Neuronal stem cell (in vitro differentiated cells): ENCODE results near the gene NOP16.

ENCODE experiments used
- DNase-seq: peaks from one replicate; pipeline ENCODE4 v3.0.0-alpha.2; 2013; ENCODE audit warnings: low spot score
- H2AFZ ChIP-seq: one replicate; pipeline ENCODE4 v1.6.1; 2013; ENCODE audit warnings: mild to moderate bottlenecking, low read length, inconsistent platforms
- H2AK5ac ChIP-seq: 2 replicates; pipeline ENCODE4 v1.6.1; 2013; ENCODE audit warnings: low read depth, mild to moderate bottlenecking, inconsistent platforms, low read length, moderate library complexity, mixed read lengths
- H2BK120ac ChIP-seq: 2 replicates; pipeline ENCODE4 v1.6.1; 2013; ENCODE audit warnings: low read depth, mild to moderate bottlenecking, inconsistent platforms, low read length, moderate library complexity, mixed read lengths
- H2BK12ac ChIP-seq: one replicate; pipeline ENCODE4 v1.6.1; 2013; ENCODE audit warnings: low read length, inconsistent platforms
- H2BK15ac ChIP-seq: 2 replicates; pipeline ENCODE4 v1.6.1; 2013; ENCODE audit warnings: mild to moderate bottlenecking, low read length, inconsistent platforms, mixed read lengths
- H2BK5ac ChIP-seq: one replicate; pipeline ENCODE4 v1.6.1; 2013; ENCODE audit warnings: inconsistent platforms, mild to moderate bottlenecking, low read length, moderate library complexity
- H3K14ac ChIP-seq: one replicate; pipeline ENCODE4 v1.6.1; 2013; ENCODE audit warnings: low read length, inconsistent platforms
- H3K18ac ChIP-seq: 2 replicates; pipeline ENCODE4 v1.6.1; 2013; ENCODE audit warnings: low read length, inconsistent platforms
- H3K23ac ChIP-seq: 2 replicates; pipeline ENCODE4 v1.6.1; 2013; ENCODE audit warnings: low read depth, mild to moderate bottlenecking, mixed read lengths, low read length, inconsistent platforms; ENCODE audit not compliant: poor library complexity
- H3K27ac ChIP-seq: replicated peaks from 3 replicates; pipeline ENCODE4 v1.5.1; 2013; ENCODE audit warnings: low read length, inconsistent platforms
- H3K27me3 ChIP-seq, 3 experiments: 2 replicates each; pipeline ENCODE4 v1.6.1; 2013; ENCODE audit warnings: low read length in 3 of 3, mild to moderate bottlenecking in 2 of 3, inconsistent platforms in 1 of 3, low read depth in 1 of 3, mixed read lengths in 1 of 3, moderate library complexity in 1 of 3; ENCODE audit not compliant: control insufficient read depth in 3 of 3, insufficient read depth in 3 of 3
- H3K36me3 ChIP-seq, 2 donors: replicated peaks in 1 of 2; 2 replicates each; pipeline ENCODE4 v1.6.1; 2013; ENCODE audit warnings: low read length in 2 of 2; ENCODE audit not compliant: control insufficient read depth in 2 of 2, insufficient read depth in 2 of 2
- H3K4ac ChIP-seq: 2 replicates; pipeline ENCODE4 v1.6.1; 2013; ENCODE audit warnings: inconsistent platforms, mild to moderate bottlenecking, low read length, moderate library complexity
- H3K4me1 ChIP-seq, 2 donors: 1 replicate in 1 of 2; 2 replicates in 1 of 2; pipeline ENCODE4 v1.6.1; 2013; ENCODE audit warnings: low read length in 2 of 2, low read depth in 1 of 2; ENCODE audit not compliant: control insufficient read depth in 2 of 2, insufficient read depth in 1 of 2
- H3K4me2 ChIP-seq: one replicate; pipeline ENCODE4 v1.6.1; 2013; ENCODE audit warnings: mild to moderate bottlenecking, low read length, inconsistent platforms; ENCODE audit not compliant: insufficient read depth, poor library complexity, severe bottlenecking
- H3K4me3 ChIP-seq, 2 donors: 2 replicates each; pipeline ENCODE4 v1.5.1; 2013; ENCODE audit warnings: low read length in 2 of 2, mild to moderate bottlenecking in 2 of 2, inconsistent platforms in 1 of 2, moderate library complexity in 1 of 2
- H3K79me1 ChIP-seq: one replicate; pipeline ENCODE4 v1.6.1; 2013; ENCODE audit warnings: low read depth, mild to moderate bottlenecking, inconsistent platforms, low read length, moderate library complexity
- H3K9ac ChIP-seq: one replicate; pipeline ENCODE4 v1.6.1; 2013; ENCODE audit warnings: mild to moderate bottlenecking, low read depth, low read length, inconsistent platforms; ENCODE audit not compliant: poor library complexity
- H3K9me3 ChIP-seq, 2 donors: replicated peaks in 1 of 2; 2 replicates each; pipeline versions ENCODE3 to v1.6.1; 2013; ENCODE audit warnings: low read length in 2 of 2, mild to moderate bottlenecking in 2 of 2, inconsistent platforms in 1 of 2, low read depth in 1 of 2, mixed read lengths in 1 of 2, moderate library complexity in 1 of 2; ENCODE audit not compliant: control insufficient read depth in 2 of 2, insufficient read depth in 1 of 2
- H4K8ac ChIP-seq: one replicate; pipeline ENCODE4 v1.6.1; 2013; ENCODE audit warnings: low read depth, mild to moderate bottlenecking, inconsistent platforms, low read length, moderate library complexity
- H4K91ac ChIP-seq: one replicate; pipeline ENCODE4 v1.6.1; 2013; ENCODE audit warnings: low read length, low read depth, mild to moderate bottlenecking, inconsistent platforms; ENCODE audit not compliant: poor library complexity
- WGBS, 2 donors: extraction: QIAGEN DNeasy Blood & Tissue Kit; methylation state at CpG; one replicate each; pipeline ENCODE4 v1.1.7; 2013; ENCODE audit warnings: missing lambda C conversion rate in 2 of 2, mixed read lengths in 1 of 2; ENCODE audit not compliant: insufficient read length in 2 of 2, insufficient replicate concordance in 1 of 2; ENCODE audit errors: extremely low coverage in 2 of 2; 5-methylcytosine and 5-hydroxymethylcytosine counted together

Gene NOP16

DNA sequence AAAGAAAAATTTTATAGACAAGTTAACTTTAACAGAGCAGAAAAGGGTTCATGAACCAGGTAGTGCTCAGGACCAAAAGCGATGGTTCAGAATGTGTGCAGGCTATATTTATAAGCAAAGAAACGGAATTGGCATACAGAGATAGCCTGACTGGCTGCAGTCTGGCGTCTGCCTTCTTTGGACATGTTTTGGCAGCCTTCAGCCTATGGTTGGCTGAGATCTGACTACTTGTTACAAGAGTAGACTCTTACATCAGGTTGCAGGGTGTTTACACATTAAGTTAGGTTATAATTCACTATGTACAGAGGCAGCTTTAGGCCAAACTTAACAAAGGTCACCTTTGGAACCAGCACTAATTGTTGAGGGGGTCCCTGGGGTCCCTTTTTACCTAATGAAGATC, 7.0 kb downstream of the NOP16 start:
- no peak overlapping the region for H2AFZ ChIP-seq
- H3K4me2 ChIP-seq = no peak overlapping the region
- H2BK5ac ChIP-seq = no peak overlapping the region
- no peak overlapping the region for H4K91ac ChIP-seq
- no peak overlapping the region for H3K27ac ChIP-seq
- H2BK15ac ChIP-seq = no peak overlapping the region
- H3K9ac ChIP-seq = no peak overlapping the region
- H3K9me3 ChIP-seq = no peaks in the 10 kb centered on the region
- H2BK12ac ChIP-seq = no peak overlapping the region
- no peak overlapping the region for H2AK5ac ChIP-seq
- no peak overlapping the region for H3K14ac ChIP-seq
- no peak overlapping the region for H4K8ac ChIP-seq
- H2BK120ac ChIP-seq = no peak overlapping the region
- no peak overlapping the region for H3K4me3 ChIP-seq
- no peaks in the 10 kb centered on the region for H3K27me3 ChIP-seq
- no peaks in the 10 kb centered on the region for H3K4me1 ChIP-seq
- H3K23ac ChIP-seq = no peak overlapping the region
- no CpG with 5 or more reads among the region's 3 CpGs for WGBS, 2 donors
- no peak overlapping the region for H3K4ac ChIP-seq
- H3K79me1 ChIP-seq = no peaks in the 10 kb centered on the region
- no peak for DNase-seq
- peaks cover 17 to 67% of the 10 kb centered on the region in 2 donors for H3K36me3 ChIP-seq
- H3K18ac ChIP-seq = no peak overlapping the region

DNA sequence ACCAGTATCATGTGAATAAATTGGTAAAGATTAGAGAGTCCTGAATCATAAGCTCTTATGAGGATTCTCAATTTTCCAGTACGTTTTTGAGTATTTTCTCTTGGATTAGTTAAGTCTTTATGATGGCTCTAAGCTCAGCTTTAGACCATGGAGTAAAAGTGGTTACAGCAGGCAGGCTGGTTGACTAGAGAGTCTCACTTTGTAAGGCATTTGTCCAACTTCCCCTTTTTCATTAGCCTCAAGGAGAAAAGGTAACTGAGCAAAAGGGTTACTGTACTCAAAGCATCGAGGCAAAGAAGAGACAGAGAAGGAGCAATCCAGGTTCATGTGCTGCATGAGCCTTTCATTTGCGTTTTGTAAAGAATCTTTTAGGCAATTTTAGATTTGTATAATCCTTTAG, 8.5 kb downstream of the NOP16 start:
- H3K36me3 ChIP-seq = peaks cover 15 to 60% of the 10 kb centered on the region in 2 donors
- no peak overlapping the region for H3K4me2 ChIP-seq
- H2BK5ac ChIP-seq = no peak overlapping the region
- no peak overlapping the region for H4K91ac ChIP-seq
- WGBS, 2 donors = no CpG with 5 or more reads among the region's 3 CpGs
- H3K14ac ChIP-seq = no peak overlapping the region
- H3K27me3 ChIP-seq = no peaks in the 10 kb centered on the region
- no peaks in the 10 kb centered on the region for H3K79me1 ChIP-seq
- H2BK120ac ChIP-seq = no peak overlapping the region
- no peak overlapping the region for H3K4me3 ChIP-seq
- no peak overlapping the region for H2BK15ac ChIP-seq
- no peak overlapping the region for H3K23ac ChIP-seq
- H3K9me3 ChIP-seq = no peaks in the 10 kb centered on the region
- H2AFZ ChIP-seq = no peak overlapping the region
- no peak overlapping the region for H3K9ac ChIP-seq
- no peaks in the 10 kb centered on the region for H3K4me1 ChIP-seq
- H4K8ac ChIP-seq = no peak overlapping the region
- H3K4ac ChIP-seq = no peak overlapping the region
- no peak overlapping the region for H2AK5ac ChIP-seq
- DNase-seq = no peak
- no peak overlapping the region for H2BK12ac ChIP-seq
- no peak overlapping the region for H3K27ac ChIP-seq
- H3K18ac ChIP-seq = no peak overlapping the region

DNA sequence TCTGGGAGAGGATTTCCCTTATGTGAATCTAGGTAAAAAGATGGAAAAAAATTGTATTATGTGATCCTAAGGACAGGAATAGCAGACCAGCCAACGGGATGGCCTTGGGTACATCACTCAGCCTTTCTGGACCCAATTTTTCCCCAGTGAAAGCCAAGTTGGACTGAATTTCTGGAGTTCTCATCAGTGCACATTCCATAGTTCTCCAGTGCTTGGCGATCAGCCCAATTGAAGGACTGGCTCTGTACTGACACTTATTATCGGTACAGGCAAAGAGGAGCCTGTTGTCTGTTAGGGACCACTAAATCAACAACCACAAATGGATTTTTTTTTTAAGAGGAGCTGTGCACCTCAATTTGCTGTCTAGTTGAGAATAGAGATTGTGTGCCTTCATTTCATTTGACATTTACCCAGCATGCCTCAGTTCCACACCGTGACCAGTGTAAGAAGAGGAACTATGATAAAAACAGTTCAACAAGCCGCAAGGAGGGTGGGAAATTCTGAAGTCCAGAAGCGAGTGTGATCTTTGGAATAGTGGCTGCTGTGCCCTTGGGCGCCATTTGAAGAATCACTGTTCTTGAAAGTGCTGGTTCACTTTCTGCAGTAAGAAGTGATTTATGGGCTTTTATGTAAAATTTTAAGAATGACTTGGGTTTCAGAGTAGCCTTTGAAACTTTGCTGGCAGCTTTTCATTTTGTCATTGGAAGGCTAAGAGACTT, 15.1 kb downstream of the NOP16 start:
- no peak overlapping the region for H4K91ac ChIP-seq
- no peaks in the 10 kb centered on the region for H3K79me1 ChIP-seq
- no peak overlapping the region for H2BK15ac ChIP-seq
- no peak overlapping the region for H3K9ac ChIP-seq
- no peak overlapping the region for H2AFZ ChIP-seq
- H2BK5ac ChIP-seq = no peak overlapping the region
- no peak overlapping the region for H3K23ac ChIP-seq
- no peak overlapping the region for H3K18ac ChIP-seq
- H2AK5ac ChIP-seq = no peak overlapping the region
- no peaks in the 10 kb centered on the region for H3K27me3 ChIP-seq
- H2BK12ac ChIP-seq = no peak overlapping the region
- no peaks in the 10 kb centered on the region for H3K9me3 ChIP-seq
- H2BK120ac ChIP-seq = no peak overlapping the region
- H3K14ac ChIP-seq = no peak overlapping the region
- H3K27ac ChIP-seq = no peak overlapping the region
- H3K4me2 ChIP-seq = no peak overlapping the region
- no peaks in the 10 kb centered on the region for H3K4me1 ChIP-seq
- peaks cover 11 to 70% of the 10 kb centered on the region in 2 donors for H3K36me3 ChIP-seq
- H4K8ac ChIP-seq = no peak overlapping the region
- no peak overlapping the region for H3K4ac ChIP-seq
- H3K4me3 ChIP-seq = no peak overlapping the region
- no peak for DNase-seq
- WGBS, 2 donors = no CpG with 5 or more reads among the region's 7 CpGs

DNA sequence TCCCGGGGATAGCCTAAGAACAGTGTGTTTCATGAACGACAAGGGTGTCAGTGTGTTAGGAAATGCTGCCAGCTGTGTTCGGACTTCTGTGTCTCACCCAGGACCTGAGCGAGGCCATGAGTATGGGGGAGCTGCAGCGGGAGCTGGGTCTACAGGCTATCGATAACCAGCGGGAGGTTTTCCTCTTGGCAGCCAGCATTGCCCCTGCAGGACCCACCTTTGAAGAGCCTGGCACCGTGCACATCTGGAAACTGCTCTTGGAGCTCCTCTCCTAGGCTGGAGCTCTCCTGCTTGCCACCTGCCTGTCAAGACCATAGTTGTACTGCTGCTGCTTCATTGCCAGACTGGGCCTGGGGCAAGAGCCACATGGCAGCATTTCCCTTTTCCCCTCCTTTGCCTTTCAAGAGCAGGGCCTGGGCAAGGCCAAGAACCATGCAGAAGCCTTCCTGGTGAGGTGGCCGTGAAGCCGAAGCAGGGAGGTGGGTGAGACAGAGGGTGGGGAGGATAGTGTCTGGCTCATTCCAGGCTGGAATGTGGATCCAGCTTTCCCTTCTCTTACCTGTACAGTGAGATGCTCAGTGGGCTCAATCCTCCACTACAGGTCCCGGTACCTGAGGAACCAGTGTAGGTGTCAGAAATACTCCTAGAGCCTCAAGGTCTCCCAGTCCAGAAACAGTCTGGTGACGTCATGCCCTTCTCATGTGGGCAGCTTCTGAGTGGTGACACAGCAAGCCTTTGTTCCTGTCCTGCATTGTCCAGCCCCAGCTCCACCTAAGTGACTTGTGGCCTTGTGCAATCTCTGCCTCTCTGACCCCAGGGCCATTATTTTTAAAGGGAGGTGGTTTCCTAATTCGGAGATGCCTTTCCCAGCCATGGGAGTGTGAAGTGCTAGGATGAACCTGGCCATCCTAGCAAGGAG, 16.5 kb downstream of the NOP16 start:
- Histone ChIP-seq H2BK120ac (no peak overlapping the region), H3K36me3 (peaks cover 20 to 72% of the 10 kb centered on the region in 2 donors), H2BK15ac (no peak overlapping the region), H2AK5ac (no peak overlapping the region), H3K79me1 (no peaks in the 10 kb centered on the region), H3K27ac (no peak overlapping the region), H2BK5ac (no peak overlapping the region), H3K14ac (no peak overlapping the region), H3K4ac (no peak overlapping the region), H3K18ac (no peak overlapping the region), H2BK12ac (no peak overlapping the region), H2AFZ (no peak overlapping the region), H4K8ac (no peak overlapping the region), H3K9me3 (no peaks in the 10 kb centered on the region), H3K23ac (peak overlapping the region; percentile 46), H3K4me1 (no peaks in the 10 kb centered on the region), H3K4me2 (no peak overlapping the region), H4K91ac (no peak overlapping the region), H3K9ac (peak overlapping the region; percentile 14), H3K27me3 (no peaks in the 10 kb centered on the region), H3K4me3 (no peak overlapping the region)
- WGBS, 2 donors = no CpG with 5 or more reads among the region's 13 CpGs
- DNase-seq = no peak
